GM23248 (cell line): ENCODE data around the gene RTF1.

ENCODE experiments used
- EZH2 ChIP-seq: fragments of 200-600 bp; sonication (generic); IDR thresholded peaks from 2 replicates; pipeline ENCODE4 v1.6.1; 2018; ENCODE audit warnings: antibody characterized with exemption, mild to moderate bottlenecking; ENCODE audit not compliant: insufficient read depth, poor library complexity, severe bottlenecking
- EZH2phosphoT487 ChIP-seq: fragments of 200-600 bp; sonication (generic); IDR thresholded peaks from 2 replicates; pipeline ENCODE4 v1.6.1; 2018; ENCODE audit warnings: antibody characterized with exemption, moderate library complexity, mild to moderate bottlenecking, low read depth; ENCODE audit not compliant: insufficient read depth

GRCh38 chr15:41489641-41490040, 72.7 kb downstream of the RTF1 start:
- TF ChIP-seq EZH2phosphoT487 (no peak), EZH2 (no peak)
